Suprapubic skin (tissue), 4 donors: ENCODE results near the gene TELO2. TPM values are rescaled to one million over a fixed set of nuclear protein-coding genes. Genes with fewer than 3 reads are reported as not detected.
A peak's percentile ranks its signal among the peaks of the same experiment; 100 is the strongest.

Experiments
- DNase-seq, 2 donors: peaks; one replicate each; pipeline ENCODE4 v3.0.0-alpha.2; 2019; ENCODE audit warnings: low spot score in 2 of 2
- H3K27ac ChIP-seq: fragments of 200-600 bp; sonication (generic); one replicate; pipeline ENCODE4 v1.5.1; 2019
- H3K27me3 ChIP-seq: fragments of 200-600 bp; sonication (generic); one replicate; pipeline ENCODE4 v1.5.1; 2019
- H3K36me3 ChIP-seq: fragments of 200-600 bp; sonication (generic); one replicate; pipeline ENCODE4 v1.5.1; 2019
- H3K4me1 ChIP-seq: fragments of 200-600 bp; sonication (generic); one replicate; pipeline ENCODE4 v1.5.1; 2019
- H3K4me3 ChIP-seq: fragments of 200-600 bp; sonication (generic); one replicate; pipeline ENCODE4 v1.5.1; 2019; ENCODE audit warnings: mild to moderate bottlenecking
- H3K9me3 ChIP-seq: fragments of 200-600 bp; sonication (generic); one replicate; pipeline ENCODE4 v1.5.1; 2019
- EP300 ChIP-seq: sonication (generic); formaldehyde crosslinking; IDR thresholded peaks from one replicate; pipeline ENCODE4 v1.6.1; 2017; ENCODE audit warnings: antibody characterized with exemption
- POLR2A ChIP-seq, 2 donors: fragments of 450-650 bp; IDR thresholded peaks; one replicate each; pipeline ENCODE4 v1.6.1; 2017; ENCODE audit warnings: antibody characterized with exemption in 2 of 2, mild to moderate bottlenecking in 2 of 2, moderate library complexity in 2 of 2
- POLR2AphosphoS5 ChIP-seq, 3 donors: sonication (generic); formaldehyde crosslinking; IDR thresholded peaks; one replicate each; pipeline ENCODE4 v1.6.1; 2017; ENCODE audit warnings: antibody characterized with exemption in 3 of 3
- WGBS: methylation state at CpG from one replicate; pipeline ENCODE4 v1.1.5; 2018; 5-methylcytosine and 5-hydroxymethylcytosine counted together
- total RNA-seq, 4 donors: library from RNA; depleted of rRNA; stranded (reverse); fragments of >200 nt; gene quantifications; one replicate each; pipeline ENCODE4 v1.1.0, GENCODE V29; 2016
- TF ChIP-seq, protein P1 (sequence below), 2 donors: fragments of 200-600 bp in 1 of 2; fragments of 450-650 bp in 1 of 2; sonication (generic) in 1 of 2; IDR thresholded peaks; one replicate each; pipeline ENCODE4 v1.5.1; 2016 to 2019; ENCODE audit warnings: antibody characterized with exemption in 2 of 2, mild to moderate bottlenecking in 1 of 2, moderate library complexity in 1 of 2

The TELO2 gene
- total RNA-seq, 4 donors from 2014 or later, result 28.1 to 86.1 (median 35.2) TPM

- H3K27me3 ChIP-seq, result no peaks in the 10 kb centered on the region
- no peak overlapping the region for H3K27ac ChIP-seq
- WGBS, result 57% methylated on average over 10 of the region's 42 CpGs
- peaks cover 12% of the 10 kb centered on the region for H3K36me3 ChIP-seq
- H3K4me3 ChIP-seq, result no peak overlapping the region
- TF ChIP-seq POLR2AphosphoS5 (IDR thresholded peaks at IDR 0.05), result no peak
- TF ChIP-seq EP300, result no peak
- TF ChIP-seq, protein P1, sequence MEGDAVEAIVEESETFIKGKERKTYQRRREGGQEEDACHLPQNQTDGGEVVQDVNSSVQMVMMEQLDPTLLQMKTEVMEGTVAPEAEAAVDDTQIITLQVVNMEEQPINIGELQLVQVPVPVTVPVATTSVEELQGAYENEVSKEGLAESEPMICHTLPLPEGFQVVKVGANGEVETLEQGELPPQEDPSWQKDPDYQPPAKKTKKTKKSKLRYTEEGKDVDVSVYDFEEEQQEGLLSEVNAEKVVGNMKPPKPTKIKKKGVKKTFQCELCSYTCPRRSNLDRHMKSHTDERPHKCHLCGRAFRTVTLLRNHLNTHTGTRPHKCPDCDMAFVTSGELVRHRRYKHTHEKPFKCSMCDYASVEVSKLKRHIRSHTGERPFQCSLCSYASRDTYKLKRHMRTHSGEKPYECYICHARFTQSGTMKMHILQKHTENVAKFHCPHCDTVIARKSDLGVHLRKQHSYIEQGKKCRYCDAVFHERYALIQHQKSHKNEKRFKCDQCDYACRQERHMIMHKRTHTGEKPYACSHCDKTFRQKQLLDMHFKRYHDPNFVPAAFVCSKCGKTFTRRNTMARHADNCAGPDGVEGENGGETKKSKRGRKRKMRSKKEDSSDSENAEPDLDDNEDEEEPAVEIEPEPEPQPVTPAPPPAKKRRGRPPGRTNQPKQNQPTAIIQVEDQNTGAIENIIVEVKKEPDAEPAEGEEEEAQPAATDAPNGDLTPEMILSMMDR (IDR thresholded peaks at IDR 0.05), result no peak
- no peak for TF ChIP-seq POLR2A (IDR thresholded peaks at IDR 0.05)
- DNase-seq, result no peak
- no peaks in the 10 kb centered on the region for H3K9me3 ChIP-seq
- H3K4me1 ChIP-seq, result peaks cover 57% of the 10 kb centered on the region
Measured at GRCh38 chr16:1527836-1528811, 35.0 kb downstream of the TELO2 start.

DNA sequence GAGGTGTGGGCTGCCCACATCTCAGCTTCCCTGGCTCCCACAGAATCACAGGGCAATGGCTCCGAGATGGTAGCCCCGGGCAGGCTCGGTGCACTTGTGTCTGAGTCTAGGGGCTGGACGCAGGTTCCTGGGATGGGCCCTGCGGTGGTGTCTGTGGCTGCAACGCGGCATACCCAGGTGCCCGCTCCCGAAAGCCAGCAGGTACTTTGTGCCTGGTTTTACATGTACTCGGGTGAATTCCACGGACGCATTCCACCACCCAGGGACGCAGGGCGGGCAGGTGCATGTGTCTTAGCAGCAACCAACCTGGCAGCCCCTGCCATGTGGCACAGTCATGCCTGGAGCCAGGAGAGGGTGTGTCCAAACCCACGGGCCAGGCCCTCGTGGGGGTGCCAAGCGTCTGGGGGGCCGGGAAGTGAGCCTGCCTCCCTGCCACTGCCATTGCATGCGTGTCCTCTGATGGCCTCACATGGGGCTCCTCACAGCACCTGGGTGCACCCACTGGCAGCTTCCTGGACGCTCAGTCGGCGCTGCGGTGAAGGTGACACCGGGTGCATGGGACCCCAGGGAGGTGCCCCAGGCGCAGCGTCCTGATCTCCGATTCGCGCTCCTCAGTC lies 35.9 kb downstream of the TELO2 start:
- no peak overlapping the region for H3K27ac ChIP-seq
- peaks cover 5% of the 10 kb centered on the region for H3K36me3 ChIP-seq
- peaks cover 66% of the 10 kb centered on the region for H3K4me1 ChIP-seq
- no peaks in the 10 kb centered on the region for H3K9me3 ChIP-seq
- DNase-seq, result no peak
- H3K27me3 ChIP-seq, result no peaks in the 10 kb centered on the region
- no peak overlapping the region for H3K4me3 ChIP-seq
- 59% methylated on average over 11 of the region's 29 CpGs for WGBS
- TF ChIP-seq POLR2AphosphoS5 (IDR thresholded peaks at IDR 0.05) (no peak), EP300 (no peak), POLR2A (IDR thresholded peaks at IDR 0.05) (no peak)
- TF ChIP-seq, protein P1 (IDR thresholded peaks at IDR 0.05), result no peak

DNA sequence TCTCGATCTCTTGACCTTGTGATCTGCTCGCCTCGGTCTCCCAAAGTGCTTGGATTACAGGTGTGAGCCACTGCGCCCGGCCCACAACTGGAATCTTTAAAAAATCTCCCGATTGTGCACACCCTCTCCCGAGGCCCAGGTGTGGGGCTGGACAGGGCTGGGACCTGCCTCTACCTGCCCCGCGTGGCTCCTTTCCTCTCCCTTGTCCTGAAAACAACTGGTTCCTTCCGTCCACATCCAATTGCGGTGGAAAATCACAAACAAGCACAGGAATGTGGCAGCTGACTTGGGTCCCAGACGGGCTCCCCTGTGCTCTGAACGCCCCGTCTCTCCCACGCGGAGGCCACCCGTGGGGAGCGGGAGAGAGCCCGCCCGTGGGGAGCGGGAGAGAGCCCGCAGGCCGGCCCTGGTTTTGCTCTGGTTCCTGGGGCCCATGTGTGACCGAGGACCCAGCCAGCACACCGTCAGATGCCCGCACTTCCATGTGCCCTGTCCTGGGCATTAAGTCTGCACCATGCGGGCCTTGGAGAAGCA lies 37.3 kb downstream of the TELO2 start:
- Histone ChIP-seq H3K4me1 (peaks cover 70% of the 10 kb centered on the region), H3K27ac (peak overlapping the region; percentile 91), H3K9me3 (no peaks in the 10 kb centered on the region), H3K4me3 (peak overlapping the region; percentile 12), H3K36me3 (no peaks in the 10 kb centered on the region), H3K27me3 (no peaks in the 10 kb centered on the region)
- DNase-seq, result no peak
- TF ChIP-seq POLR2A (IDR thresholded peaks at IDR 0.05), result no peak
- no peak for TF ChIP-seq EP300
- TF ChIP-seq, protein P1 (IDR thresholded peaks at IDR 0.05), result no peak
- TF ChIP-seq POLR2AphosphoS5 (IDR thresholded peaks at IDR 0.05), result no peak
- WGBS, result 56% methylated on average over 18 of the region's 27 CpGs

GRCh38 chr16:1530883-1531637 lies 37.9 kb downstream of the TELO2 start:
- Histone ChIP-seq H3K36me3 (peaks cover 4% of the 10 kb centered on the region), H3K9me3 (no peaks in the 10 kb centered on the region), H3K27me3 (no peaks in the 10 kb centered on the region), H3K4me1 (peaks cover 77% of the 10 kb centered on the region), H3K4me3 (peak overlapping the region; percentile 58), H3K27ac (peak overlapping the region; percentile 91)
- TF ChIP-seq EP300, result no peak
- TF ChIP-seq POLR2A (IDR thresholded peaks at IDR 0.05), result peak in 1 of 2 donors; percentile 20
- peak in 2 of 3 donors; percentile 20 to 48 for TF ChIP-seq POLR2AphosphoS5 (IDR thresholded peaks at IDR 0.05)
- 33% methylated on average over 26 of the region's 35 CpGs for WGBS
- peak; percentile 86 to 92 for DNase-seq

- H3K27me3 ChIP-seq, result no peaks in the 10 kb centered on the region
- no peaks in the 10 kb centered on the region for H3K9me3 ChIP-seq
- H3K36me3 ChIP-seq, result peaks cover 6% of the 10 kb centered on the region
- 49% methylated on average over 14 of the region's 14 CpGs for WGBS
- peak overlapping the region; percentile 58 for H3K4me3 ChIP-seq
- no peak for DNase-seq
- peak overlapping the region; percentile 91 for H3K27ac ChIP-seq
- TF ChIP-seq POLR2A (IDR thresholded peaks at IDR 0.05) (no peak), EP300 (no peak)
- H3K4me1 ChIP-seq, result peaks cover 82% of the 10 kb centered on the region
Measured at GRCh38 chr16:1531638-1531910, 38.4 kb downstream of the TELO2 start.
